OCI-LY1 (cell line): ENCODE results near the gene AQR.

Source experiments
- H2AFZ ChIP-seq: fragments of 200-600 bp; sonication (generic), shearing (Covaris generic); 2 replicates; pipeline ENCODE4 v1.6.0; 2014; ENCODE audit warnings: antibody characterized with exemption, mild to moderate bottlenecking, low read length
- H3F3A ChIP-seq: fragments of 200-600 bp; sonication (generic), shearing (Covaris generic); 2 replicates; pipeline ENCODE4 v1.6.0; 2014; ENCODE audit warnings: mild to moderate bottlenecking, antibody characterized with exemption, low read length, moderate library complexity; ENCODE audit not compliant: insufficient read depth
- H3K27ac ChIP-seq: fragments of 200-600 bp; sonication (generic); 2 replicates; pipeline ENCODE4 v1.5.1; 2014; ENCODE audit warnings: low read length, mixed run types, mild to moderate bottlenecking, low read depth; ENCODE audit not compliant: poor library complexity, severe bottlenecking
- H3K27me3 ChIP-seq: fragments of 200-600 bp; sonication (generic); 2 replicates; pipeline ENCODE4 v1.6.0; 2014; ENCODE audit warnings: antibody characterized with exemption, mild to moderate bottlenecking, low read length, moderate library complexity; ENCODE audit not compliant: insufficient read depth
- H3K36me3 ChIP-seq: fragments of 200-600 bp; sonication (generic); 2 replicates; pipeline ENCODE4 v1.6.1; 2014; ENCODE audit warnings: mild to moderate bottlenecking, antibody characterized with exemption, low read length, moderate library complexity, mixed read lengths; ENCODE audit not compliant: insufficient read depth
- H3K4me1 ChIP-seq: fragments of 200-600 bp; sonication (generic); 2 replicates; pipeline ENCODE4 v1.5.1; 2014; ENCODE audit warnings: mild to moderate bottlenecking, low read length, moderate library complexity; ENCODE audit not compliant: insufficient read depth, severe bottlenecking
- H3K4me2 ChIP-seq: fragments of 200-600 bp; sonication (generic), shearing (Covaris generic); 2 replicates; pipeline ENCODE4 v1.6.1; 2014; ENCODE audit warnings: low read length
- H3K4me3 ChIP-seq: fragments of 200-600 bp; sonication (generic); 2 replicates; pipeline ENCODE4 v1.5.1; 2014; ENCODE audit warnings: low read length, low read depth, mild to moderate bottlenecking, mixed read lengths; ENCODE audit not compliant: poor library complexity, severe bottlenecking
- H3K79me2 ChIP-seq: fragments of 200-600 bp; shearing (Covaris generic); 2 replicates; pipeline ENCODE4 v1.6.1; 2016; ENCODE audit warnings: mixed run types, low read length, mixed read lengths; ENCODE audit not compliant: insufficient read depth
- H3K9ac ChIP-seq: fragments of 200-600 bp; sonication (generic), shearing (Covaris generic); 2 replicates; pipeline ENCODE4 v1.6.1; 2014; ENCODE audit warnings: mild to moderate bottlenecking, low read length, mixed read lengths
- H3K9me2 ChIP-seq: fragments of 200-600 bp; sonication (generic), shearing (Covaris generic); 2 replicates; pipeline ENCODE4 v1.6.1; 2014; ENCODE audit warnings: low read depth, mild to moderate bottlenecking, low read length, mixed read lengths
- H3K9me3 ChIP-seq: fragments of 200-600 bp; shearing (Covaris generic); 2 replicates; pipeline ENCODE4 v1.6.1; 2014; ENCODE audit warnings: low read length, mixed read lengths
- H4K20me1 ChIP-seq: fragments of 200-600 bp; sonication (generic), shearing (Covaris generic); 2 replicates; pipeline ENCODE4 v1.6.0; 2016; ENCODE audit warnings: mild to moderate bottlenecking, low read length; ENCODE audit not compliant: insufficient read depth
- CTCF ChIP-seq: fragments of 200-600 bp; sonication (generic), shearing (Covaris generic); IDR thresholded peaks from 2 replicates; pipeline ENCODE4 v1.5.1; 2017; ENCODE audit warnings: mild to moderate bottlenecking, antibody characterized with exemption, low read length, moderate library complexity, mixed read lengths
- EZH2 ChIP-seq: fragments of 200-600 bp; sonication (generic), shearing (Covaris generic); IDR thresholded peaks from 2 replicates; pipeline ENCODE4 v1.8.0; 2017; ENCODE audit warnings: borderline replicate concordance, mixed run types, mild to moderate bottlenecking, antibody characterized with exemption, low read length, moderate library complexity, mixed read lengths

AQR gene

GRCh38 chr15:34841262-34841725, 128.2 kb downstream of the AQR start:
- TF ChIP-seq CTCF (no peak), EZH2 (no peak)
- Histone ChIP-seq H4K20me1 (no peaks in the 10 kb centered on the region), H3K9me3 (no peaks in the 10 kb centered on the region), H3K4me1 (no peaks in the 10 kb centered on the region), H3K4me2 (no peak overlapping the region), H3K27ac (no peak overlapping the region), H3K9ac (no peak overlapping the region), H3K27me3 (no peaks in the 10 kb centered on the region), H2AFZ (no peak overlapping the region), H3K79me2 (no peaks in the 10 kb centered on the region), H3K4me3 (no peak overlapping the region), H3K36me3 (no peaks in the 10 kb centered on the region), H3F3A (no peaks in the 10 kb centered on the region), H3K9me2 (no peaks in the 10 kb centered on the region)

GRCh38 chr15:34838282-34838681, 131.3 kb downstream of the AQR start:
- Histone ChIP-seq H3K9me3 (no peaks in the 10 kb centered on the region), H3K36me3 (no peaks in the 10 kb centered on the region), H3K9ac (no peak overlapping the region), H3K4me2 (no peak overlapping the region), H3K27ac (no peak overlapping the region), H3K27me3 (no peaks in the 10 kb centered on the region), H3K9me2 (no peaks in the 10 kb centered on the region), H3F3A (no peaks in the 10 kb centered on the region), H3K4me1 (no peaks in the 10 kb centered on the region), H2AFZ (no peak overlapping the region), H3K4me3 (no peak overlapping the region), H3K79me2 (no peaks in the 10 kb centered on the region), H4K20me1 (no peaks in the 10 kb centered on the region)
- TF ChIP-seq CTCF (no peak), EZH2 (no peak)

- no peak for TF ChIP-seq CTCF
- no peak for TF ChIP-seq EZH2
- H3K4me1 ChIP-seq = no peaks in the 10 kb centered on the region
- H4K20me1 ChIP-seq = no peaks in the 10 kb centered on the region
- H3K4me3 ChIP-seq = no peak overlapping the region
- no peaks in the 10 kb centered on the region for H3K9me2 ChIP-seq
- no peak overlapping the region for H3K4me2 ChIP-seq
- no peaks in the 10 kb centered on the region for H3F3A ChIP-seq
- H2AFZ ChIP-seq = no peak overlapping the region
- no peaks in the 10 kb centered on the region for H3K27me3 ChIP-seq
- no peak overlapping the region for H3K27ac ChIP-seq
- no peaks in the 10 kb centered on the region for H3K9me3 ChIP-seq
- no peak overlapping the region for H3K9ac ChIP-seq
- H3K36me3 ChIP-seq = no peaks in the 10 kb centered on the region
- H3K79me2 ChIP-seq = no peaks in the 10 kb centered on the region
These were observed 132.1 kb downstream of the AQR start for GRCh38 chr15:34837246-34838016.
